CD4-positive, alpha-beta T cell (primary cell): ENCODE results near the gene NLGN1. TPM values are rescaled to one million over a fixed set of nuclear protein-coding genes. Genes with fewer than 3 reads are reported as not detected.

Experiments used
- ATAC-seq: fragments of 200-7000 bp; cut with Tn5 transposase; one replicate; pipeline ENCODE4 v1.10.0; 2022; ENCODE audit warnings: mild to moderate bottlenecking; ENCODE audit not compliant: poor library complexity
- CTCF ChIA-PET: fragments of 350-600 bp; sonication (Branson Sonifier 250); formaldehyde crosslinking; loops from one replicate; lab custom pipeline; 2021; ENCODE audit warnings: antibody characterized with exemption, inconsistent platforms; lab: Charles Lee
- POLR2A ChIA-PET: fragments of 350-600 bp; sonication (Branson Sonifier 250); formaldehyde crosslinking; loops from one replicate; lab custom pipeline; 2021; ENCODE audit warnings: antibody characterized with exemption, inconsistent platforms; lab: Charles Lee
- DNase-seq, 14 experiments: peaks; one replicate each; pipeline ENCODE4 v3.0.0-alpha.2; 2013 to 2020; ENCODE audit warnings: mixed read lengths in 2 of 14
- H3K27ac ChIP-seq, 2 donors: one replicate each; pipeline versions ENCODE4 v1.5.1 to v1.7.0; 2013; ENCODE audit warnings: low read length in 2 of 2, low read depth in 1 of 2, mild to moderate bottlenecking in 1 of 2
- H3K27me3 ChIP-seq, 2 experiments: 1 replicate in 1 of 2; 2 replicates in 1 of 2; pipeline versions ENCODE4 v1.6.1 to v1.7.0; 2013; ENCODE audit warnings: low read length in 2 of 2, control low read depth in 1 of 2, mild to moderate bottlenecking in 1 of 2, moderate library complexity in 1 of 2; ENCODE audit not compliant: insufficient read depth in 2 of 2, control insufficient read depth in 1 of 2
- H3K36me3 ChIP-seq: one replicate; pipeline ENCODE4 v1.6.1; 2013; ENCODE audit warnings: low read length, control low read depth; ENCODE audit not compliant: insufficient read depth
- H3K4me1 ChIP-seq: one replicate; pipeline ENCODE4 v1.6.1; 2013; ENCODE audit warnings: low read length, control low read depth; ENCODE audit not compliant: insufficient read depth
- H3K4me3 ChIP-seq: one replicate; pipeline ENCODE4 v1.5.1; 2013; ENCODE audit warnings: mild to moderate bottlenecking, low read length, moderate library complexity
- H3K9me3 ChIP-seq, 2 experiments: 1 replicate in 1 of 2; 2 replicates in 1 of 2; pipeline versions ENCODE4 v1.6.1 to v1.7.0; 2013; ENCODE audit warnings: low read length in 2 of 2, mild to moderate bottlenecking in 2 of 2, control low read depth in 1 of 2, moderate library complexity in 1 of 2; ENCODE audit not compliant: control insufficient read depth in 1 of 2, insufficient read depth in 1 of 2
- H3K27ac Mint-ChIP-seq: one replicate; pipeline ENCODE4 v1.8.0; 2020; ENCODE audit warnings: mixed read lengths
- H3K27me3 Mint-ChIP-seq: one replicate; pipeline ENCODE4 v1.8.0; 2021; ENCODE audit warnings: mixed read lengths
- H3K36me3 Mint-ChIP-seq: one replicate; pipeline ENCODE4 v1.8.0; 2021; ENCODE audit warnings: low read depth, mixed read lengths
- H3K4me1 Mint-ChIP-seq: one replicate; pipeline ENCODE4 v1.8.0; 2021; ENCODE audit warnings: low read depth, mixed read lengths
- H3K4me3 Mint-ChIP-seq: one replicate; pipeline ENCODE4 v1.8.0; 2020; ENCODE audit warnings: mild to moderate bottlenecking, mixed read lengths
- H3K9me3 Mint-ChIP-seq: one replicate; pipeline ENCODE4 v1.8.0; 2020; ENCODE audit warnings: mixed read lengths
- intact Hi-C, 2 experiments: fragments of 100-400 bp; cut with DNase I in 1 of 2; cut with micrococcal nuclease in 1 of 2; formaldehyde crosslinking; loops; one replicate each; pipeline versions ENCODE4 v1.15.1 to v1.9.0; 2023 to 2025; cut with DNase I, micrococcal nuclease
- total RNA-seq, 174 experiments: library from RNA in 2 of 174; stranded (reverse) in 2 of 174; gene quantifications; one replicate each; pipeline ENCODE4 v1.2.3 and lab custom pipeline; 2021 to 2026
- TF ChIP-seq, protein P1 (sequence below): fragments of 200-600 bp; IDR thresholded peaks from one replicate; pipeline ENCODE4 v1.8.0; 2022; ENCODE audit warnings: antibody characterized with exemption, mild to moderate bottlenecking

NLGN1 gene
- total RNA-seq, 2 experiments from 2014 or later, result not detected

DNA sequence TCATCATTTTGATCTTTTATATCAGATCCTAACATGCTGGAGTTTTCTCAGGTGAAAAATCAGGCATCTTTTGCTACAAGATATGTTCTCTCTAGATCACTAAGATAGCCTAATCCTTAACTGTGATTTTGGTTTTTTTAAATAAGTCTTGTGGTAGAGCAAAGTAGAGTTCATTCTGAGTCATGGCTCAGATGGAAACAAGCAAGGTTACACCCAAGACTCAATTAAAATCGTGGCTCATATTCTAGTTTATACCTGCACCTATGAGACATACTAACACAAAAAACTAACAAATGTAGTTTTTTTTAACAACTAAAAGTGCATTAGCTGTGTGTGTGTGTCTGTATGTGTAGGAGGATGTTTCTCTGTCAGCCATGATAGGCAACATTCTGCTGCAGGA, 428.2 kb downstream of the NLGN1 start:
- Mint-ChIP-seq H3K9me3 (no peaks in the 10 kb centered on the region), H3K27me3 (no peaks in the 10 kb centered on the region), H3K27ac (no peak overlapping the region), H3K4me1 (no peaks in the 10 kb centered on the region), H3K36me3 (no peaks in the 10 kb centered on the region), H3K4me3 (no peak overlapping the region)
- no peaks in the 10 kb centered on the region for H3K27me3 ChIP-seq
- intact Hi-C loops, result no loop called here
- TF ChIP-seq, protein P1, sequence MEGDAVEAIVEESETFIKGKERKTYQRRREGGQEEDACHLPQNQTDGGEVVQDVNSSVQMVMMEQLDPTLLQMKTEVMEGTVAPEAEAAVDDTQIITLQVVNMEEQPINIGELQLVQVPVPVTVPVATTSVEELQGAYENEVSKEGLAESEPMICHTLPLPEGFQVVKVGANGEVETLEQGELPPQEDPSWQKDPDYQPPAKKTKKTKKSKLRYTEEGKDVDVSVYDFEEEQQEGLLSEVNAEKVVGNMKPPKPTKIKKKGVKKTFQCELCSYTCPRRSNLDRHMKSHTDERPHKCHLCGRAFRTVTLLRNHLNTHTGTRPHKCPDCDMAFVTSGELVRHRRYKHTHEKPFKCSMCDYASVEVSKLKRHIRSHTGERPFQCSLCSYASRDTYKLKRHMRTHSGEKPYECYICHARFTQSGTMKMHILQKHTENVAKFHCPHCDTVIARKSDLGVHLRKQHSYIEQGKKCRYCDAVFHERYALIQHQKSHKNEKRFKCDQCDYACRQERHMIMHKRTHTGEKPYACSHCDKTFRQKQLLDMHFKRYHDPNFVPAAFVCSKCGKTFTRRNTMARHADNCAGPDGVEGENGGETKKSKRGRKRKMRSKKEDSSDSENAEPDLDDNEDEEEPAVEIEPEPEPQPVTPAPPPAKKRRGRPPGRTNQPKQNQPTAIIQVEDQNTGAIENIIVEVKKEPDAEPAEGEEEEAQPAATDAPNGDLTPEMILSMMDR, result no peak
- ATAC-seq (no peak), DNase-seq (no peak)
- H3K4me1 ChIP-seq, result no peaks in the 10 kb centered on the region
- POLR2A ChIA-PET, result no interaction called here
- H3K36me3 ChIP-seq, result no peaks in the 10 kb centered on the region
- no peaks in the 10 kb centered on the region for H3K9me3 ChIP-seq
- CTCF ChIA-PET, result no interaction called here
- H3K4me3 ChIP-seq, result no peak overlapping the region
- no peak overlapping the region for H3K27ac ChIP-seq

DNA sequence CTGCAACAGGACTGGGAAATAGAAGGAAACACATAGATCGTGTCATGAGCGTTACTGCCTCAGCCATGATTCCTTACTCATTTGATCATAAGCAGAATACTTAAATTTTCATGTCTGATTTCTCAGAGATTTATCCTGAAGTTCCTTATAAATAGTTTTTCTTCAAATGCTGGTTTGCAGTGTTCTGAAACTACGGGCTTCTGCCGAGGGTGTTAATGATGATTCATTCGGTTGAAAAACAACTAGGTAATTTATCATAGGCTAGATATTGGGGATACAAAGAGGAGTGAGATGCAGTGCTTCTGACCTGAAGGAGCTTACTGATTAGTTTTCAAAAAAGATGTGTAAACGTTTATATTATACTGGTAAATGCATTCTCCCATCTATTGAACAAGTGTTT, 428.9 kb downstream of the NLGN1 start:
- ChIA-PET CTCF (no interaction called here), POLR2A (no interaction called here)
- DNase-seq (no peak), ATAC-seq (no peak)
- H3K27me3 Mint-ChIP-seq, result no peaks in the 10 kb centered on the region
- Histone ChIP-seq H3K4me3 (no peak overlapping the region), H3K27me3 (no peaks in the 10 kb centered on the region), H3K9me3 (no peaks in the 10 kb centered on the region), H3K27ac (no peak overlapping the region), H3K4me1 (no peaks in the 10 kb centered on the region), H3K36me3 (no peaks in the 10 kb centered on the region)
- H3K36me3 Mint-ChIP-seq, result no peaks in the 10 kb centered on the region
- TF ChIP-seq, protein P1, result no peak
- no peaks in the 10 kb centered on the region for H3K4me1 Mint-ChIP-seq
- no peak overlapping the region for H3K27ac Mint-ChIP-seq
- no peak overlapping the region for H3K4me3 Mint-ChIP-seq
- H3K9me3 Mint-ChIP-seq, result no peaks in the 10 kb centered on the region
- intact Hi-C loops, result no loop called here

DNA sequence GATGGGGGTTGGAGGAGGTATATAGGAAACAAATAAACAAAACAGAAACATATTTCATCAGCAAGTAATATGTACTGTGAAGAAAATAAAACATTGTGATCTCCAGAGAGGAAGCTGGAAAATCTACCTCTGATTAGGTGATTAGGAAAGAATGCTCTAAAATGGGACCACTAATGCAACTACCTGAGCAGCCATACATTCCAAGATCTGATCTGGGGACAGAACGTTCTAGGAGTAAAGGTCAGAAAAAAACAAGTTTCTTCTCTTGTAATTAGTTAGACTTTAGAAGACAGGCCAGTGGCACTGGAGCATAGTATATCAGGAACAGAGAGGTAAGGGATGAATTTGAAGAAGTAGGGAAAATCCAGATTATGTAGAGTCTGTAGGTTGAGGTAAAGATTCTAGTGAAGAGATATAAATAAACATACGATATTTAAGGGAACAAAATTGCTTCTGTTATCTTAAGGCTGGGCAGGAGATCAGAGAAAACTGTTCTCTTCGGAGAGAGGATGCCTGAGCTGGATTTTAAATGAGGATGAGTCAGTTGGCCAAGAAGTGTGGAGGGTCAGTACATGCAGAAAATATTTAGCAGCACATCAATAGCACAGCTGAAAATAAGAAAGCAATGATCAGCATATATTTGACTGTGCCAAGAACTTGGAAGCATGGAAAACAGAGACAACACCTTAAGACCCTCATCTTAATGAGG, 429.5 kb downstream of the NLGN1 start:
- H3K27me3 Mint-ChIP-seq, result no peaks in the 10 kb centered on the region
- Histone ChIP-seq H3K4me1 (no peaks in the 10 kb centered on the region), H3K36me3 (no peaks in the 10 kb centered on the region), H3K4me3 (no peak overlapping the region), H3K27ac (no peak overlapping the region), H3K27me3 (no peaks in the 10 kb centered on the region), H3K9me3 (no peaks in the 10 kb centered on the region)
- POLR2A ChIA-PET, result no interaction called here
- H3K36me3 Mint-ChIP-seq, result no peaks in the 10 kb centered on the region
- no peak overlapping the region for H3K4me3 Mint-ChIP-seq
- no peaks in the 10 kb centered on the region for H3K4me1 Mint-ChIP-seq
- CTCF ChIA-PET, result no interaction called here
- ATAC-seq, result no peak
- H3K9me3 Mint-ChIP-seq, result no peaks in the 10 kb centered on the region
- TF ChIP-seq, protein P1, result no peak
- no peak for DNase-seq
- no peak overlapping the region for H3K27ac Mint-ChIP-seq
- intact Hi-C loops, result no loop called here
